CD14-positive monocyte (primary cell): ENCODE results near the gene NHS. TPM values are rescaled to one million over a fixed set of nuclear protein-coding genes. Genes with fewer than 3 reads are reported as not detected.

Experiments used
- DNase-seq, 3 donors: peaks; one replicate each; pipeline ENCODE4 v3.0.0-alpha.2; 2011 to 2022
- H2AFZ ChIP-seq: 2 replicates; pipeline ENCODE4 v1.6.0; 2012; ENCODE audit warnings: mild to moderate bottlenecking, low read depth, low read length, inconsistent platforms; ENCODE audit not compliant: insufficient read depth, poor library complexity, severe bottlenecking
- H3K27ac ChIP-seq, 2 donors: 1 replicate in 1 of 2; 2 replicates in 1 of 2; pipeline ENCODE4 v1.5.1; 2012 to 2013; ENCODE audit warnings: low read length in 2 of 2, control low read depth in 1 of 2, inconsistent platforms in 1 of 2, low read depth in 1 of 2, mild to moderate bottlenecking in 1 of 2
- H3K27me3 ChIP-seq, 2 donors: one replicate each; pipeline versions ENCODE4 v1.6.0 to v1.6.1; 2011 to 2013; ENCODE audit warnings: low read length in 2 of 2; ENCODE audit not compliant: control insufficient read depth in 2 of 2, insufficient read depth in 2 of 2
- H3K36me3 ChIP-seq, 2 donors: replicated peaks in 1 of 2; 1 replicate in 1 of 2; 2 replicates in 1 of 2; pipeline versions ENCODE4 v1.5.1 to v1.6.1; 2012 to 2013; ENCODE audit warnings: low read length in 2 of 2, control low read depth in 1 of 2, inconsistent platforms in 1 of 2, mild to moderate bottlenecking in 1 of 2; ENCODE audit not compliant: insufficient read depth in 2 of 2, control insufficient read depth in 1 of 2
- H3K4me1 ChIP-seq, 2 donors: 1 replicate in 1 of 2; 2 replicates in 1 of 2; pipeline versions ENCODE4 v1.5.1 to v1.6.1; 2012 to 2013; ENCODE audit warnings: low read length in 2 of 2, control low read depth in 1 of 2, inconsistent platforms in 1 of 2, mild to moderate bottlenecking in 1 of 2, moderate library complexity in 1 of 2; ENCODE audit not compliant: insufficient read depth in 2 of 2, control insufficient read depth in 1 of 2
- H3K4me2 ChIP-seq: replicated peaks from 2 replicates; pipeline ENCODE3; 2012; ENCODE audit warnings: low read length, moderate library complexity, mild to moderate bottlenecking; ENCODE audit not compliant: poor library complexity, severe bottlenecking; ENCODE audit errors: extremely low read depth
- H3K4me3 ChIP-seq, 3 experiments: fragments of 200-600 bp in 1 of 3; sonication (generic) in 1 of 3; replicated peaks in 1 of 3; 1 replicate in 2 of 3; 2 replicates in 1 of 3; pipeline ENCODE4 v1.5.1; 2011 to 2013; ENCODE audit warnings: low read length in 3 of 3, mild to moderate bottlenecking in 3 of 3, control low read depth in 2 of 3, low read depth in 2 of 3, inconsistent platforms in 1 of 3, moderate library complexity in 1 of 3
- H3K79me2 ChIP-seq: 2 replicates; pipeline ENCODE4 v1.6.0; 2012; ENCODE audit warnings: mild to moderate bottlenecking, control low read depth, inconsistent platforms, low read length, moderate library complexity; ENCODE audit not compliant: insufficient read depth
- H3K9ac ChIP-seq: 2 replicates; pipeline ENCODE4 v1.6.0; 2017; ENCODE audit warnings: low read length, mild to moderate bottlenecking; ENCODE audit not compliant: insufficient read depth, poor library complexity, severe bottlenecking
- H3K9me3 ChIP-seq, 2 donors: replicated peaks in 1 of 2; 1 replicate in 1 of 2; 2 replicates in 1 of 2; pipeline versions ENCODE4 v1.5.1 to v1.6.1; 2012 to 2013; ENCODE audit warnings: low read length in 2 of 2, control low read depth in 1 of 2; ENCODE audit not compliant: control insufficient read depth in 1 of 2, insufficient read depth in 1 of 2
- H4K20me1 ChIP-seq: 2 replicates; pipeline ENCODE4 v1.6.0; 2012; ENCODE audit warnings: mild to moderate bottlenecking, low read length, control low read depth, moderate library complexity; ENCODE audit not compliant: insufficient read depth
- H3K27ac Mint-ChIP-seq, 7 donors: one replicate each; pipeline ENCODE4 v1.8.0; 2020; ENCODE audit warnings: mild to moderate bottlenecking in 7 of 7, mixed read lengths in 7 of 7, moderate library complexity in 6 of 7, inconsistent platforms in 2 of 7
- H3K27me3 Mint-ChIP-seq, 3 donors: one replicate each; pipeline ENCODE4 v1.8.0; 2021 to 2022; ENCODE audit warnings: low read depth in 3 of 3, mild to moderate bottlenecking in 3 of 3, mixed read lengths in 3 of 3, moderate library complexity in 3 of 3, inconsistent platforms in 1 of 3
- H3K36me3 Mint-ChIP-seq, 2 donors: one replicate each; pipeline ENCODE4 v1.8.0; 2020; ENCODE audit warnings: mixed read lengths in 2 of 2, inconsistent platforms in 1 of 2, mild to moderate bottlenecking in 1 of 2
- H3K4me1 Mint-ChIP-seq: one replicate; pipeline ENCODE4 v1.8.0; 2020; ENCODE audit warnings: mild to moderate bottlenecking, mixed read lengths
- H3K4me3 Mint-ChIP-seq, 2 donors: one replicate each; pipeline ENCODE4 v1.8.0; 2020; ENCODE audit warnings: mild to moderate bottlenecking in 2 of 2, mixed read lengths in 2 of 2, moderate library complexity in 1 of 2
- H3K9me3 Mint-ChIP-seq, 7 donors: one replicate each; pipeline ENCODE4 v1.8.0; 2020 to 2022; ENCODE audit warnings: mixed read lengths in 7 of 7, mild to moderate bottlenecking in 6 of 7, moderate library complexity in 6 of 7, inconsistent platforms in 2 of 7
- WGBS: methylation state at CpG from one replicate; pipeline ENCODE4 v1.1.5; 2013; ENCODE audit warnings: missing lambda C conversion rate; ENCODE audit not compliant: insufficient coverage; 5-methylcytosine and 5-hydroxymethylcytosine counted together
- intact Hi-C, 2 donors: fragments of 100-400 bp; cut with micrococcal nuclease; formaldehyde crosslinking; loops; one replicate each; pipeline versions ENCODE4 v1.15.0 to v1.15.1; 2023
- polyA plus RNA-seq, 3 donors: library from polyadenylated mRNA; depleted of rRNA in 1 of 3; unstranded in 2 of 3; stranded (reverse) in 1 of 3; fragments of 300-500 nt in 2 of 3; fragments of >200 nt in 1 of 3; fragmentation: Illumina TruSeq in 2 of 3; gene quantifications; 1 replicate in 2 of 3; 2 replicates in 1 of 3; pipeline ENCODE4 v1.2.3, GENCODE V29; 2012 to 2021
- TF ChIP-seq, protein P1 (sequence below): fragments of 200-600 bp; IDR thresholded peaks from one replicate; pipeline ENCODE4 v1.8.0; 2022; ENCODE audit warnings: antibody characterized with exemption, mild to moderate bottlenecking

Gene NHS
- polyA plus RNA-seq, 3 donors: 0.86 to 1.8 (median 1.3) TPM

DNA sequence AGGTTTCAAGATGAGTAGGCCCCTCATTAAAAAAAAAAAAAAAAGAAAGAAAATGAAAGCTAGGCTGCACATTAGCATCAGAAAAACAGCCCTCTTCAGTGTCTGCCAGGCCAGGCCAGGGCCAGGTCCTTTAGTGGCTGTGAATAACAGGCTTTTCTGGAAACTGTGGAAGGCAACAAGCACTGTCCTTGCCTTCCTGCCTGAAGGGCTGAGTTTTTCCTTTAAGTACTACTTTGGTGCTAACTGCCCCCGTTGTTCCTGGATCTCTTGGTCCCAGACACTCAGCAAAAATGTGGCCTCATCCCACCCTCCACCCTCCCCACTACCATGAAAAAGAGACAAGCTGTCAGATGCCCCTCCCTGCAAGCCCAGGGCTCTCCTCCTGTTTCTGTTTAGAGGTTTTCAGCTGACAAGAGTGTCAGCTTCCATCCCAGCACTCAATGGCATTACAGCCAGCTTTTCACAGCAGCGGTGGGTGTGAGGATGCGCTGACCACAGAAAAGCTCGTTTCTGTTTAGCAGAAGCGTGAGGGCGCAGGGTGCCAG lies 174.2 kb downstream of the NHS start:
- H3K4me1 ChIP-seq: peaks cover 11 to 14% of the 10 kb centered on the region in 2 donors
- H3K27ac ChIP-seq: no peak overlapping the region
- WGBS: no CpG with 5 or more reads among the region's 6 CpGs
- no peak overlapping the region for H3K4me3 ChIP-seq
- no peaks in the 10 kb centered on the region for H4K20me1 ChIP-seq
- TF ChIP-seq, protein P1, sequence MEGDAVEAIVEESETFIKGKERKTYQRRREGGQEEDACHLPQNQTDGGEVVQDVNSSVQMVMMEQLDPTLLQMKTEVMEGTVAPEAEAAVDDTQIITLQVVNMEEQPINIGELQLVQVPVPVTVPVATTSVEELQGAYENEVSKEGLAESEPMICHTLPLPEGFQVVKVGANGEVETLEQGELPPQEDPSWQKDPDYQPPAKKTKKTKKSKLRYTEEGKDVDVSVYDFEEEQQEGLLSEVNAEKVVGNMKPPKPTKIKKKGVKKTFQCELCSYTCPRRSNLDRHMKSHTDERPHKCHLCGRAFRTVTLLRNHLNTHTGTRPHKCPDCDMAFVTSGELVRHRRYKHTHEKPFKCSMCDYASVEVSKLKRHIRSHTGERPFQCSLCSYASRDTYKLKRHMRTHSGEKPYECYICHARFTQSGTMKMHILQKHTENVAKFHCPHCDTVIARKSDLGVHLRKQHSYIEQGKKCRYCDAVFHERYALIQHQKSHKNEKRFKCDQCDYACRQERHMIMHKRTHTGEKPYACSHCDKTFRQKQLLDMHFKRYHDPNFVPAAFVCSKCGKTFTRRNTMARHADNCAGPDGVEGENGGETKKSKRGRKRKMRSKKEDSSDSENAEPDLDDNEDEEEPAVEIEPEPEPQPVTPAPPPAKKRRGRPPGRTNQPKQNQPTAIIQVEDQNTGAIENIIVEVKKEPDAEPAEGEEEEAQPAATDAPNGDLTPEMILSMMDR: no peak
- Mint-ChIP-seq H3K4me1 (peaks cover 23% of the 10 kb centered on the region), H3K27me3 (peaks cover 2 to 6% (median 5%) of the 10 kb centered on the region in 3 donors), H3K4me3 (no peak overlapping the region), H3K9me3 (peaks cover 0 to 2% (median 0%) of the 10 kb centered on the region in 7 donors), H3K36me3 (peaks cover 0 to 10% of the 10 kb centered on the region in 2 donors), H3K27ac (no peak overlapping the region)
- peaks cover 0 to 2% of the 10 kb centered on the region in 2 donors for H3K27me3 ChIP-seq
- no peak overlapping the region for H3K4me2 ChIP-seq
- no peak for DNase-seq
- intact Hi-C loops: no loop called here
- no peak overlapping the region for H2AFZ ChIP-seq
- H3K9ac ChIP-seq: no peak overlapping the region
- no peaks in the 10 kb centered on the region for H3K36me3 ChIP-seq
- no peaks in the 10 kb centered on the region for H3K79me2 ChIP-seq
- H3K9me3 ChIP-seq: no peaks in the 10 kb centered on the region

DNA sequence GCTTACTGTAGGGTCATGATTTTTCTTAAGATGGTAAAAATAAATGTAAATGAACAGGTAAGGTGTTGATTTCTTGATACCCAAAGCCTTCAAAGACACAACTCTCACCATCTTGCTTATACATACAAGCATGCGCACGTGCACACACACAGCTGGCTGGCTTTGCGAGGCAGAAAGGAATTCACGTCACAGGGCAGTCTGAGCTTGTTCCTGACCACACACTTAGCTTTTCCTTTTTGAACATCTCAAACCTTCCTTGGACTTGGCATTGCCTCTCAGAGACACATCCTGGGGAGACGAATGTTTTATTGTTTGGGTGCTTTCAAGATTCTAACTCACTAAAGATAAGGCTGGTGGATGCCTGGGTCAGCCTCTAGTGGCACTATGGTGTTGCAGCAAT lies 175.0 kb downstream of the NHS start:
- whole genome bisulfite sequencing: no CpG with 5 or more reads among the region's 5 CpGs
- Histone ChIP-seq H3K4me2 (no peak overlapping the region), H3K9ac (no peak overlapping the region), H3K4me3 (no peak overlapping the region), H2AFZ (no peak overlapping the region), H3K27me3 (peaks cover 0 to 1% of the 10 kb centered on the region in 2 donors), H3K9me3 (no peaks in the 10 kb centered on the region), H3K36me3 (no peaks in the 10 kb centered on the region), H3K79me2 (no peaks in the 10 kb centered on the region), H3K4me1 (peaks cover 13 to 17% of the 10 kb centered on the region in 2 donors), H3K27ac (no peak overlapping the region), H4K20me1 (no peaks in the 10 kb centered on the region)
- Mint-ChIP-seq H3K27ac (no peak overlapping the region), H3K4me1 (peaks cover 26% of the 10 kb centered on the region), H3K4me3 (no peak overlapping the region), H3K27me3 (peaks cover 2 to 6% (median 6%) of the 10 kb centered on the region in 3 donors), H3K36me3 (peaks cover 0 to 10% of the 10 kb centered on the region in 2 donors), H3K9me3 (no peaks in the 10 kb centered on the region)
- TF ChIP-seq, protein P1: no peak
- intact Hi-C loops: no loop called here
- no peak for DNase-seq
